Measurements from ENCODE around the gene ZNF469. TPM values are rescaled to one million over a fixed set of nuclear protein-coding genes. Genes with fewer than 3 reads are reported as not detected.

Gene ZNF469
- total RNA-seq, 1 experiment from 2014 or later, result 0.82 TPM

- no peaks in the 10 kb centered on the region for H3K36me3 ChIP-seq
- H3K9me3 ChIP-seq, result no peaks in the 10 kb centered on the region
- DNase-seq, result peak; percentile 10
- H3K27me3 ChIP-seq, result no peaks in the 10 kb centered on the region
- no peak overlapping the region for H3K4me3 ChIP-seq
Observed at GRCh38 chr16:88393034-88393433, 10.3 kb downstream of the ZNF469 start.

- no peak for DNase-seq
- Histone ChIP-seq H3K9me3 (no peaks in the 10 kb centered on the region), H3K36me3 (no peaks in the 10 kb centered on the region), H3K27me3 (no peaks in the 10 kb centered on the region), H3K4me3 (no peak overlapping the region)
Observed at GRCh38 chr16:88393571-88393970, 10.8 kb downstream of the ZNF469 start.

GRCh38 chr16:88394426-88394825 lies 11.7 kb downstream of the ZNF469 start:
- Histone ChIP-seq H3K36me3 (no peaks in the 10 kb centered on the region), H3K9me3 (no peaks in the 10 kb centered on the region), H3K27me3 (no peaks in the 10 kb centered on the region), H3K4me3 (no peak overlapping the region)
- no peak for DNase-seq

GRCh38 chr16:88395669-88396584 lies 13.2 kb downstream of the ZNF469 start:
- Histone ChIP-seq H3K27me3 (no peaks in the 10 kb centered on the region), H3K36me3 (no peaks in the 10 kb centered on the region), H3K4me3 (no peak overlapping the region), H3K9me3 (no peaks in the 10 kb centered on the region)
- DNase-seq, result no peak

GRCh38 chr16:88398170-88398873 lies 15.6 kb downstream of the ZNF469 start:
- no peaks in the 10 kb centered on the region for H3K36me3 ChIP-seq
- H3K27me3 ChIP-seq, result no peaks in the 10 kb centered on the region
- H3K4me3 ChIP-seq, result no peak overlapping the region
- H3K9me3 ChIP-seq, result no peaks in the 10 kb centered on the region
- DNase-seq, result no peak

GRCh38 chr16:88398874-88399178 lies 16.1 kb downstream of the ZNF469 start:
- Histone ChIP-seq H3K4me3 (no peak overlapping the region), H3K27me3 (no peaks in the 10 kb centered on the region), H3K9me3 (no peaks in the 10 kb centered on the region), H3K36me3 (no peaks in the 10 kb centered on the region)
- no peak for DNase-seq

- no peaks in the 10 kb centered on the region for H3K27me3 ChIP-seq
- no peak for DNase-seq
- no peaks in the 10 kb centered on the region for H3K36me3 ChIP-seq
- H3K4me3 ChIP-seq, result no peak overlapping the region
- H3K9me3 ChIP-seq, result no peaks in the 10 kb centered on the region
Observed at GRCh38 chr16:88400186-88400585, 17.4 kb downstream of the ZNF469 start.

GRCh38 chr16:88401604-88402246 lies 19.0 kb downstream of the ZNF469 start:
- no peaks in the 10 kb centered on the region for H3K9me3 ChIP-seq
- DNase-seq, result no peak
- no peaks in the 10 kb centered on the region for H3K27me3 ChIP-seq
- H3K36me3 ChIP-seq, result no peaks in the 10 kb centered on the region
- no peak overlapping the region for H3K4me3 ChIP-seq

GRCh38 chr16:88402551-88403240 lies 19.9 kb downstream of the ZNF469 start:
- H3K36me3 ChIP-seq, result no peaks in the 10 kb centered on the region
- no peak overlapping the region for H3K4me3 ChIP-seq
- no peak for DNase-seq
- no peaks in the 10 kb centered on the region for H3K9me3 ChIP-seq
- no peaks in the 10 kb centered on the region for H3K27me3 ChIP-seq

GRCh38 chr16:88403794-88404581 lies 21.2 kb downstream of the ZNF469 start:
- no peak for DNase-seq

GRCh38 chr16:88404769-88405168 lies 22.0 kb downstream of the ZNF469 start:
- no peak for DNase-seq
- Histone ChIP-seq H3K4me3 (no peak overlapping the region), H3K9me3 (no peaks in the 10 kb centered on the region), H3K27me3 (no peaks in the 10 kb centered on the region), H3K36me3 (no peaks in the 10 kb centered on the region)

More at GRCh38 chr16:88403794-88404581, 21.2 kb downstream of the ZNF469 start:
- Histone ChIP-seq H3K27me3 (no peaks in the 10 kb centered on the region), H3K36me3 (no peaks in the 10 kb centered on the region), H3K9me3 (no peaks in the 10 kb centered on the region), H3K4me3 (no peak overlapping the region)

- no peak for DNase-seq
- Histone ChIP-seq H3K9me3 (no peaks in the 10 kb centered on the region), H3K27me3 (no peaks in the 10 kb centered on the region), H3K4me3 (no peak overlapping the region), H3K36me3 (no peaks in the 10 kb centered on the region)
Observed at GRCh38 chr16:88405216-88406060, 22.7 kb downstream of the ZNF469 start.

GRCh38 chr16:88406096-88407041 lies 23.6 kb downstream of the ZNF469 start:
- no peak overlapping the region for H3K4me3 ChIP-seq

GRCh38 chr16:88407042-88407420 lies 24.3 kb downstream of the ZNF469 start:
- no peak overlapping the region for H3K4me3 ChIP-seq
- DNase-seq, result no peak
- H3K9me3 ChIP-seq, result no peaks in the 10 kb centered on the region
- H3K27me3 ChIP-seq, result no peaks in the 10 kb centered on the region
- H3K36me3 ChIP-seq, result no peaks in the 10 kb centered on the region

More at GRCh38 chr16:88406096-88407041, 23.6 kb downstream of the ZNF469 start:
- Histone ChIP-seq H3K27me3 (no peaks in the 10 kb centered on the region), H3K36me3 (no peaks in the 10 kb centered on the region), H3K9me3 (no peaks in the 10 kb centered on the region)
- no peak for DNase-seq

Data from MG63 (cell line).